Neuron (in vitro differentiated cells): ENCODE results near the gene HRAS.

ENCODE experiments used
- H2AFZ ChIP-seq: one replicate; pipeline ENCODE4 v1.6.1; 2013; ENCODE audit warnings: low read depth, mild to moderate bottlenecking, inconsistent platforms, low read length, moderate library complexity
- H3K27me3 ChIP-seq: one replicate; pipeline ENCODE4 v1.6.1; 2013; ENCODE audit warnings: low read length; ENCODE audit not compliant: insufficient read depth
- H3K36me3 ChIP-seq: one replicate; pipeline ENCODE4 v1.6.1; 2013; ENCODE audit warnings: low read length; ENCODE audit not compliant: insufficient read depth
- H3K4me1 ChIP-seq: one replicate; pipeline ENCODE4 v1.6.1; 2013; ENCODE audit warnings: low read length; ENCODE audit not compliant: insufficient read depth
- H3K4me3 ChIP-seq: 2 replicates; pipeline ENCODE4 v1.5.1; 2013; ENCODE audit warnings: mild to moderate bottlenecking, low read length, moderate library complexity
- H3K9me3 ChIP-seq: one replicate; pipeline ENCODE4 v1.6.1; 2013; ENCODE audit warnings: low read length

HRAS gene

DNA sequence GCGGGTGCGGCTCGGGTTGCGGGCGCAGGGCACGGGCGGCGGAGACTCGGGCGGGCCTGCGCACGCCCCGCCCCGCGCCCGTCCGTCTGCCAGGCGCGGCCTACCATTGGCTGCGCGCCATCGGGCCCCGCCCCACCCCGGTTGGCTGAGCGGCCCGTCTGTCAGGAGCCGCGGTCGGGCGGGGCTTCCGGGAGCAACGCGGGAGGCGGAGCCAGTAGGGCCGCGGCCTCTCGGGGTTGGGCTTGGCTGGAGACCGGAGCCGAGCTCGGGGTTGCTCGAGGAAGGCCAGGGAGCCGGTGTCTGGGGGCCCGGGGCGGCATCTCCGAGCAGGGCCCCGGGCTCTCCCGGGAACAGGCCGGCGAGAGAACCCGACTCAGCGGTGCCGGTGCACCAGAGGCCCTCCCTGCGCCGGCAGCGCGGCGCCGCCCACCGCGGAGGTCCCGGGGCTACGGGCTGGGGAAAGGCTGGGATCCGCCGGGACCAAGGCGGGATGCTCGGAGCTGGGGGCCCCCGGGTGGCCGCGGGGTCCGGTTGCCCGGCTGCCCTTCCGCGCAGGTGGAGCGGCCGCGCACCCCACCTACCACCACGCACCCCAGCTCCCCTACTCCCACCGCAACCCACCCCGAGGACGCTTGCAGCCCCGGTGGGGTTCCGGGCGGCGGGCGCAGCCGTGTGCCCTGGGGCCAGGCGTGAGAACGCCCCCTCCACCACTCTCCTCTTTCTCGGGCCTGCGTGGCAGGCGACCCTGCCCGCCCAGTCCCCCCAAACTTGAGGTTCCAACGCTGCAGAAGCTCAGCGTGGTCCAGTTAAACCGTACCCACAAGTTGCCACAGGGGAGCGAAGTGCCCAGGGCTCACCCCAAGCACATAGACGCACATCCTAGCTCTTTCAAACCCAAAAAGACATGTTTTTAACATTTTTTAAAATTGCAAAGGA, at the start of gene HRAS:
Gene HRAS, minus strand, starts transcription at position 58 of the 936 bp plus-strand sequence.
- Histone ChIP-seq H3K4me3 (peak within 1 kb of the TSS; percentile 91), H3K9me3 (no peaks in the 10 kb centered on the region), H3K4me1 (peaks cover 22% of the 10 kb centered on the region)

GRCh38 chr11:584287-584686, 48.9 kb upstream of the HRAS start:
- H2AFZ ChIP-seq = no peak overlapping the region
- H3K4me3 ChIP-seq = no peak overlapping the region
- peaks cover 49% of the 10 kb centered on the region for H3K36me3 ChIP-seq
- no peaks in the 10 kb centered on the region for H3K27me3 ChIP-seq
- peaks cover 5% of the 10 kb centered on the region for H3K4me1 ChIP-seq
- H3K9me3 ChIP-seq = no peaks in the 10 kb centered on the region

More for the DNA sequence above, at the start of gene HRAS:
- peak within 1 kb of the TSS; percentile 65 for H2AFZ ChIP-seq
- H3K27me3 ChIP-seq = no peaks in the 10 kb centered on the region
- H3K36me3 ChIP-seq = peaks cover 28% of the 10 kb centered on the region

DNA sequence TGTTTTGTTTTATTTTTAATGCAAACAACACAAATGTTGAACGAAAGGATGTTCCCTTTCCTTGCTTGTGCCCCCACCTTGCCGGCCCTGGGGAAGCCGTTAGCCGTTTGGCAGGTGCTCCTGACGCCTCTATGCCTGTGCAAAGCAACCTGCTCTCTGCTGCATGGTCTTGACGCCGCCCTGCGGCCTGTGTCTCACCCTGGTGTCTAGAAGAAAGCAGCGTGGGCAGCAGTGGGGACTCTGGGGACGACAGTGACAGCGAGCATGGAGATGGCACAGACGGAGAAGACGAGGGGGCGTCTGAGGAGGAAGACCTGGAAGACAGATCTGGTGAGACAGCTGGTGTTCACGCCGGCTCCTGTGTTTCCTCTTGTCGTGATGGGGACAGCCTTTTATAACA, 46.4 kb upstream of the HRAS start:
- H3K4me1 ChIP-seq = peaks cover 22% of the 10 kb centered on the region
- no peak overlapping the region for H3K4me3 ChIP-seq
- H2AFZ ChIP-seq = no peak overlapping the region
- H3K27me3 ChIP-seq = no peaks in the 10 kb centered on the region
- peaks cover 34% of the 10 kb centered on the region for H3K36me3 ChIP-seq
- no peaks in the 10 kb centered on the region for H3K9me3 ChIP-seq

- Histone ChIP-seq H2AFZ (no peak overlapping the region), H3K4me1 (peaks cover 22% of the 10 kb centered on the region), H3K36me3 (peaks cover 30% of the 10 kb centered on the region), H3K9me3 (no peaks in the 10 kb centered on the region), H3K27me3 (no peaks in the 10 kb centered on the region), H3K4me3 (no peak overlapping the region)
These were observed 46.0 kb upstream of the HRAS start for GRCh38 chr11:581342-581741.

GRCh38 chr11:579830-580601, 44.6 kb upstream of the HRAS start:
- H3K27me3 ChIP-seq = no peaks in the 10 kb centered on the region
- no peak overlapping the region for H3K4me3 ChIP-seq
- peaks cover 27% of the 10 kb centered on the region for H3K36me3 ChIP-seq
- peaks cover 28% of the 10 kb centered on the region for H3K4me1 ChIP-seq
- H2AFZ ChIP-seq = no peak overlapping the region
- H3K9me3 ChIP-seq = no peaks in the 10 kb centered on the region

- peaks cover 31% of the 10 kb centered on the region for H3K4me1 ChIP-seq
- peaks cover 17% of the 10 kb centered on the region for H3K36me3 ChIP-seq
- no peaks in the 10 kb centered on the region for H3K9me3 ChIP-seq
- no peak overlapping the region for H2AFZ ChIP-seq
- H3K4me3 ChIP-seq = peak overlapping the region; percentile 99
- peaks cover 5% of the 10 kb centered on the region for H3K27me3 ChIP-seq
These were observed 43.1 kb upstream of the HRAS start for GRCh38 chr11:578276-579035.

DNA sequence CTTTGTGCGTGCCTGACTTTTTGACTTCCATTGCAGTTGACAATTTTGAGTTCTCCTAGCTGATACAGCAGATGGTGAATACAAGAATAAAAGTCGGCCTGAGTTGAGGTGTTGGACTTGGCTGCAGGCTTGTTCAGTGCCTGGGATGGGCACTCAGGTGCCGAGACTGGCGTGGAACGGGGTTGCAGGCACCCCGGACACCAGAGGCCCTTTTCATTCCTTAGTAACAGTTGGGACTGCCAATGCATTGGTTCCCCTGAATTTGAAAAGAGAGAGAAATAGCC, 42.2 kb upstream of the HRAS start:
- no peak overlapping the region for H2AFZ ChIP-seq
- peaks cover 9% of the 10 kb centered on the region for H3K27me3 ChIP-seq
- peaks cover 31% of the 10 kb centered on the region for H3K4me1 ChIP-seq
- no peaks in the 10 kb centered on the region for H3K9me3 ChIP-seq
- peak overlapping the region; percentile 99 for H3K4me3 ChIP-seq
- peaks cover 14% of the 10 kb centered on the region for H3K36me3 ChIP-seq

GRCh38 chr11:576811-577610, 41.6 kb upstream of the HRAS start:
- peaks cover 9% of the 10 kb centered on the region for H3K27me3 ChIP-seq
- H3K4me1 ChIP-seq = peaks cover 31% of the 10 kb centered on the region
- peak overlapping the region; percentile 99 for H3K4me3 ChIP-seq
- H3K36me3 ChIP-seq = peaks cover 14% of the 10 kb centered on the region
- H3K9me3 ChIP-seq = no peaks in the 10 kb centered on the region
- no peak overlapping the region for H2AFZ ChIP-seq

GRCh38 chr11:575996-576768, 40.8 kb upstream of the HRAS start, which contains the start of gene PHRF1:
TSS of gene PHRF1 (plus strand) at chr11:576470. CDS start at chr11:581513, 5,043 bp downstream.
- Histone ChIP-seq H3K36me3 (peaks cover 5% of the 10 kb centered on the region), H2AFZ (peak within 1 kb of the TSS; percentile 98), H3K4me1 (peaks cover 31% of the 10 kb centered on the region), H3K9me3 (no peaks in the 10 kb centered on the region), H3K27me3 (peaks cover 9% of the 10 kb centered on the region), H3K4me3 (peak within 1 kb of the TSS; percentile 99)

- Histone ChIP-seq H3K9me3 (no peaks in the 10 kb centered on the region), H3K27me3 (peaks cover 9% of the 10 kb centered on the region), H3K4me1 (peaks cover 31% of the 10 kb centered on the region), H3K36me3 (peaks cover 4% of the 10 kb centered on the region), H3K4me3 (peak overlapping the region; percentile 76), H2AFZ (peak overlapping the region; percentile 98)
These were observed 40.1 kb upstream of the HRAS start for GRCh38 chr11:575313-575995.

- H3K4me3 ChIP-seq = peak overlapping the region; percentile 76
- peak overlapping the region; percentile 98 for H2AFZ ChIP-seq
- peaks cover 4% of the 10 kb centered on the region for H3K36me3 ChIP-seq
- H3K27me3 ChIP-seq = peaks cover 9% of the 10 kb centered on the region
- no peaks in the 10 kb centered on the region for H3K9me3 ChIP-seq
- peaks cover 28% of the 10 kb centered on the region for H3K4me1 ChIP-seq
These were observed 39.4 kb upstream of the HRAS start for GRCh38 chr11:574632-575312.
